ENCODE measurements around the gene WDPCP.

DNA sequence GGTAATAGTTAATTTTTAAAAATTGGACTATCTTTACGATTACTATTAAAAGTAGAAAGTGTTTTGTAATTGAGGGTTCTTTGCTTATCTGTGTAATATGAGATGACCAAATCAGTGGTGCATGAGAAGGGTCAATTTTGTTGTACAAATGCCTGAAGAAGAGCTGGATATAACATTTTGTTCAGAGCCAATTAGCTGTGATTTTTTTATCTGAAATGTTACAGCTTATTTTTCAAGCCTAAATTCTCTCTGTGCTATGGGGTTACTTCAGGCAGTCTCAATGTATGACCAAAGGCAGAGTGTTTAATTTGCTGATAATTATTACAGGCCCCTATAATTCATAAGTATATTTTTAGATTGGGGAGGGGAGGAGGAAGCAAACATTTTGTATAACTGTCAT, 495.9 kb downstream of the WDPCP start:
- TF ChIP-seq TCF12 (IDR thresholded peaks at IDR 0.05; ENCODE audit: low read depth, low read length) (no peak), JUN (IDR thresholded peaks at IDR 0.05; ENCODE audit: low read depth, low read length) (no peak), TAF1 (IDR thresholded peaks at IDR 0.05; ENCODE audit: low read depth, low read length) (no peak), ZNF274 (IDR thresholded peaks at IDR 0.05; ENCODE audit: borderline replicate concordance, extremely low read depth, low read length) (no peak), CEBPB (IDR thresholded peaks at IDR 0.05; ENCODE audit: low read depth, low read length) (no peak), POLR2AphosphoS5 (IDR thresholded peaks at IDR 0.05; ENCODE audit: low read depth, low read length) (no peak), ASH2L (IDR thresholded peaks at IDR 0.05; ENCODE audit: low read length) (no peak), POLR2A (IDR thresholded peaks at IDR 0.05; ENCODE audit: control extremely low read depth in 1 of 2, low read depth in 2 of 2, low read length in 2 of 2) (no peak), EP300 (IDR thresholded peaks at IDR 0.05; ENCODE audit: borderline replicate concordance in 1 of 2, low read depth in 2 of 2, low read length in 2 of 2) (no peak)
- TF ChIP-seq, protein P1, sequence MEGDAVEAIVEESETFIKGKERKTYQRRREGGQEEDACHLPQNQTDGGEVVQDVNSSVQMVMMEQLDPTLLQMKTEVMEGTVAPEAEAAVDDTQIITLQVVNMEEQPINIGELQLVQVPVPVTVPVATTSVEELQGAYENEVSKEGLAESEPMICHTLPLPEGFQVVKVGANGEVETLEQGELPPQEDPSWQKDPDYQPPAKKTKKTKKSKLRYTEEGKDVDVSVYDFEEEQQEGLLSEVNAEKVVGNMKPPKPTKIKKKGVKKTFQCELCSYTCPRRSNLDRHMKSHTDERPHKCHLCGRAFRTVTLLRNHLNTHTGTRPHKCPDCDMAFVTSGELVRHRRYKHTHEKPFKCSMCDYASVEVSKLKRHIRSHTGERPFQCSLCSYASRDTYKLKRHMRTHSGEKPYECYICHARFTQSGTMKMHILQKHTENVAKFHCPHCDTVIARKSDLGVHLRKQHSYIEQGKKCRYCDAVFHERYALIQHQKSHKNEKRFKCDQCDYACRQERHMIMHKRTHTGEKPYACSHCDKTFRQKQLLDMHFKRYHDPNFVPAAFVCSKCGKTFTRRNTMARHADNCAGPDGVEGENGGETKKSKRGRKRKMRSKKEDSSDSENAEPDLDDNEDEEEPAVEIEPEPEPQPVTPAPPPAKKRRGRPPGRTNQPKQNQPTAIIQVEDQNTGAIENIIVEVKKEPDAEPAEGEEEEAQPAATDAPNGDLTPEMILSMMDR (IDR thresholded peaks at IDR 0.05; ENCODE audit: control extremely low read depth in 1 of 3, insufficient read depth in 1 of 3, low read depth in 1 of 3, low read length in 3 of 3): no peak
